MM.1S (cell line): ENCODE results near the gene CYP17A1.

ENCODE experiments used
- EZH2 ChIP-seq: fragments of 300-600 bp; sonication (generic); optimal IDR thresholded peaks from 2 replicates; pipeline ENCODE3; 2017; ENCODE audit warnings: low read depth, mild to moderate bottlenecking, antibody characterized with exemption, low read length, mixed read lengths
- EZH2phosphoT487 ChIP-seq: fragments of 300-600 bp; sonication (generic); IDR thresholded peaks from 2 replicates; pipeline ENCODE4 v1.6.1; 2018; ENCODE audit warnings: antibody characterized with exemption, low read length
- TF ChIP-seq, protein P1 (sequence below): fragments of 300-600 bp; sonication (generic); IDR thresholded peaks from 2 replicates; pipeline ENCODE4 v1.5.1; 2016; ENCODE audit warnings: antibody characterized with exemption, low read length, mixed read lengths

DNA sequence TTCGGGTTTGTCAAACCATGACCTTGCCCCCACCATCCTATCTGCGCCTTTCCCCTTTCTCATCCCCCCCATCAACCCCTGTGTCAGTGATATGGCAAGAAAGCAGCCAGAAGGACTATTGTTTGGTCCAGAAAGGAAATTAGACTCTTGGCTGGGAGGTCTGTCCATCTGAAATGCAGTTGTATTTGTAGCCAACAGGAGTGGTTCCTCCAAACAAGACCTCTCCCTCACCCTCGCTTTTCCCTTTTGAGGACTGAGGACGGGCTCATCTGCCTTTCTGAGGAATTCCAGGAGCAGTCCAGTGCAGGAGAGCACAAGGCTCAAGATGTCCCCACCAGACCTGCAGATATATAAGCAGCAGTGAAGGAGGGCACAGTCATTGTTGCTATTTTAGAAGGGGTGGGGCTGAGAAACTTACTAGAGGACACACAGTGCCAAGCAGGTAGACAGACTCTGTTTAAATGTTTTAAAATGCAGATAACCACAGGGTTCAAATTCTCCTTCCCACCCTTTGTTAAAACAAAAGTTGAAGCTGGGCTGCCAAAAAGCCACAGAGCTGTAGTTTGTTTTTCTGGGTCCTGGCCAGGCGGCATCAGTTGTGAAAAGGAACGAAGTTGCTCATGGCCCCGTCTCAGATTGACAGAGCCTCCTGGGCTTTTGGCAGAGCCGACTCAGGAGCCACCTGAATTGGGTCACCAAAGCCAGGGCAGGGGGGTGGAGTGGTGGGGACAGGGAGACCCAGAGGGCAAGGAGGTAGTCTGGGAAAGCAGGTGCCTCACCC, 37.3 kb downstream of the CYP17A1 start:
- TF ChIP-seq, protein P1, sequence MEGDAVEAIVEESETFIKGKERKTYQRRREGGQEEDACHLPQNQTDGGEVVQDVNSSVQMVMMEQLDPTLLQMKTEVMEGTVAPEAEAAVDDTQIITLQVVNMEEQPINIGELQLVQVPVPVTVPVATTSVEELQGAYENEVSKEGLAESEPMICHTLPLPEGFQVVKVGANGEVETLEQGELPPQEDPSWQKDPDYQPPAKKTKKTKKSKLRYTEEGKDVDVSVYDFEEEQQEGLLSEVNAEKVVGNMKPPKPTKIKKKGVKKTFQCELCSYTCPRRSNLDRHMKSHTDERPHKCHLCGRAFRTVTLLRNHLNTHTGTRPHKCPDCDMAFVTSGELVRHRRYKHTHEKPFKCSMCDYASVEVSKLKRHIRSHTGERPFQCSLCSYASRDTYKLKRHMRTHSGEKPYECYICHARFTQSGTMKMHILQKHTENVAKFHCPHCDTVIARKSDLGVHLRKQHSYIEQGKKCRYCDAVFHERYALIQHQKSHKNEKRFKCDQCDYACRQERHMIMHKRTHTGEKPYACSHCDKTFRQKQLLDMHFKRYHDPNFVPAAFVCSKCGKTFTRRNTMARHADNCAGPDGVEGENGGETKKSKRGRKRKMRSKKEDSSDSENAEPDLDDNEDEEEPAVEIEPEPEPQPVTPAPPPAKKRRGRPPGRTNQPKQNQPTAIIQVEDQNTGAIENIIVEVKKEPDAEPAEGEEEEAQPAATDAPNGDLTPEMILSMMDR, result no peak
- TF ChIP-seq EZH2 (no peak), EZH2phosphoT487 (no peak)
